HG02588 (cell line): ENCODE results near the gene FARS2.

Source experiments
- ATAC-seq: cut with Tn5 transposase; IDR thresholded peaks from one replicate; pipeline ENCODE4 v1.9.1; 2021; ENCODE audit warnings: mild to moderate bottlenecking, moderate library complexity; ENCODE audit not compliant: unreplicated experiment

Gene FARS2

GRCh38 chr6:5365436-5366195 lies 104.3 kb downstream of the FARS2 start:
- no peak for ATAC-seq

DNA sequence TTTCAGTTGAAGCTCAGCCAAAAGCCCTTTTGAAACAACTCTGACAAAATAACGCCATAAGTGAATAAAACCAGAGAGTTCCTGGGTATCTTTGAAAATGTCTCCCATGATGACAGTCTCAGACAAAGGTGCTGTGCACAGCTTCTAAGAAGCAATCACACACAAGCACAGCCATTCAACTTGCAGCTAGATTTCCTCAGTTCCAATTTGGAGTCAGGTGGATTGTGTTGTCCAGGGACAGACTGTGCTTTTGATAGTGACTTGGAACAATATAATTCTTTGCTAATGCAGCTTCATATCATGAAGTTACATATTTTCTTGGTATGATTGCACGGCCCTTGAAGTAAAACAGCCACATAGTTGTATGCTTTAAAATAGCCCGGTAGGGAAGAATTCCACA lies 105.6 kb downstream of the FARS2 start:
- ATAC-seq, result no peak

GRCh38 chr6:5367510-5367909 lies 106.2 kb downstream of the FARS2 start:
- no peak for ATAC-seq

- ATAC-seq, result no peak
These were observed 112.1 kb downstream of the FARS2 start for GRCh38 chr6:5373430-5373829.

DNA sequence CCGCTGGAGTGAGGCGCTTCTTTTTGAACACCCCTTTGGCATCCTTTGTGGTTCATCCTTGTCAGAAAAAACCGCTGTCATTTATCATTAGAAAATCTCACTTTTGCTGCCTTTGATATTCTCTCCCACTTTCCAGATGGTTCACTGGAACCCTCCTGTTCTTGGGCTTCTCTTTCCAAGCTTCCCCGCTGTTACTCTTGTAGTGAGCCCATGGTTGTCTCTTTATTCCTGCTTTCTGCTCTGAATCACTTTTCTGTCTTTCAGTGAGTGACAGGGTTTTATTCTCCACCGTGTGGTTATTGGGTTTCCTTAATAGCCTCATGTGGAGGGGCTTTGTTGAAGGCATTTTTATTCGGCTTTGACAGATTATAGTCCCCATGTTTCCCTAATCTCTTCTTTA lies 117.0 kb downstream of the FARS2 start:
- no peak for ATAC-seq

DNA sequence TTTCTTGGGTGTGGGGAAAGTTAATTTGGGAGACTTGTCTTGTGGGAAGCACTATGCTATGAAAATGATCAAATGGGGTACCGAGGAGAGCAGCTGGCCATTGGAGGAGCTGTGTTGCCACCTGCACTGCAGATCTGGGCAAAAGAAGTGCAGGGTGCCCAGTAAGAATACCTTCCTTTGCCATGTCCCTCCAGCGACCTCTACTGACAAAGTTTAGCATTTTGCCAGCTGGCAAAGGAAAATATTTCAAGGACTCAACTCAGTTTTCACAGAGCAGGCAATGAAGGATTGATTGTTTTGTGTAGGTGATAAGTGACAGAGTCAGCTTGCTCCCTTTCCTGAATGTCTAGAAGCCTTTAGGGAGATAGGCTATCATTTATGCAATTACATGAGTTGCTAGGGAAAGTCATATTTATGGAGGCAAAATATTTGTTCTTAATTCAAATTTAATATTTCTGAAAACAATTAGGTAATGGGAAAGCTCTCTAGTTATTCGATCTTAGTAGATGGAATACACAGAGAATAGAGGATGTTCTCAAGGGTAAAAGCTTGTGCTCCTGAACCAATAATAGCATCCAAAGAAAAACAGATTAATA lies 118.4 kb downstream of the FARS2 start:
- no peak for ATAC-seq

DNA sequence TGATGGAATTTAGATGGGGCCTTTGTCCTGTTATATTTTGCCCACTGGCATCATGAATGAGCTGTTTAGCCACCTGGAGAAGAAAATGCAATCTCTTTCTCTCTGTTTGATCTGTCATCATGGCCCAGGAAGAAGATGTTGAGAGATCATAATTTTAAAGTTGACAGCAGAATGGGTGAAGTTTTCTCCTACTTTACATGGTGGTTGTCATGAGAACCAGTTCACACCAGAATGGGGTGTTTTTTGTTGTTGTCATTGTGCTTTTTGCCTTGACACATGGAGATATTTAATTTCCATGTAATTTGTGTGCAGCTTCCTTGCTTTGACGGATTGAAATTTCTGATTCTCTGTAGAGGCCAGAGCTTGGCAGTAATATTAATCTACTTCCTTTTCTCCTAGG lies 122.5 kb downstream of the FARS2 start:
- ATAC-seq, result no peak

DNA sequence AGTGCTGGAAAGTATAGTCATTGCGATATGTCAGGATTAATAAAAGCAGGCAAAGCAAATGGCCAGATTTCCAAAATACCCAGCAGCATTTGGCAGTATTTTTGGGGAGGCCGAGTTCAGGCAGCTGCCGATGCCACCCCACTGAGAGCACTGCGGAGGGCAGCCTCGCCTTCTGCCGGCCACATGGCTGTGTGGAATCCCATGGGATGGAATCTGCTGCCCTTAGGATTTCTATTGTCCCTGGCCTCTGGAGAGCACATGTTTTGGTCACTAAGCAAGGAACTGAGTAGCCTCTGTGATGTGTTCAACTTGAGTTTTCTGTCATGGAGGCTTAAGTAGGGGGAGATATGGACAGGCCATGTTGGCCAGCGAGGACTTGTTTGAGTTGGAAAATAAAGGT lies 123.0 kb downstream of the FARS2 start:
- ATAC-seq, result no peak

DNA sequence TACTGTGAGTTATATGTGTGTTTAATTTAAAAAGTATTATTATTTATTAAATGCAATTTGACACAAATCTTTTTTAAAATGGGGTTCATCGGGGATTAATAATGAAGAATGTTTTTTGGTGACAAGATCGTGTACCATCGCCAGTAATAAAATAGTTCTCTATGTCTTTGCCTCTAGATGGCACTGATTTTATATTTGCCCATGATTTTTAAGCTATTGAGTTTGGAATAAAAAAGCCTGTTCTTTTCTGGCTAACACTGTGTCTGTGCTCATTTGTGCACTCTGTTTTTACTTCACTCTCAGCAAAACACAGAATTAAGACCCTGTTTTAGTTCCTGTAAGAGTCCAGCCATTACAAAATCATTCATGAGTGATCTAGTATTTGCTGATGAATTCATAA lies 127.0 kb downstream of the FARS2 start:
- no peak for ATAC-seq

GRCh38 chr6:5389086-5389745 lies 127.9 kb downstream of the FARS2 start:
- ATAC-seq, result no peak

DNA sequence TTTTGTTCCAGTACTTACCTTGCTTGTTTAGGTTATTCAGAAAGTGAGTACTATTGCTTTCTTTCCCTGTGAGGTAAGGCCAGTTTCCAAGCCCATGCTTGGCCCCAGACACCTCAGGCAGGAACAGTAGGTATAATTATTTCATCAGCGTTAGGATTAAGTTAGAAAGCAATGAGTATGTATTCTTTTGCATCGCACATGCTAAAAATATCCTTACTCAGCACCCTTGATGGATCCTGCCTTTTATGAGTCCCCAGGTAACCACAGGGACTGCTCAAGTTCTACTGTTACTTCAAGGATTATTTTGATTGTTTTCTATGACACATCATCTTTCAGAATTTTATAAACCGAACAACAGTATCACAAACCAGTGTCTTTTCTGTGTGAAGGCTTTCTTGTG lies 128.9 kb downstream of the FARS2 start:
- no peak for ATAC-seq

DNA sequence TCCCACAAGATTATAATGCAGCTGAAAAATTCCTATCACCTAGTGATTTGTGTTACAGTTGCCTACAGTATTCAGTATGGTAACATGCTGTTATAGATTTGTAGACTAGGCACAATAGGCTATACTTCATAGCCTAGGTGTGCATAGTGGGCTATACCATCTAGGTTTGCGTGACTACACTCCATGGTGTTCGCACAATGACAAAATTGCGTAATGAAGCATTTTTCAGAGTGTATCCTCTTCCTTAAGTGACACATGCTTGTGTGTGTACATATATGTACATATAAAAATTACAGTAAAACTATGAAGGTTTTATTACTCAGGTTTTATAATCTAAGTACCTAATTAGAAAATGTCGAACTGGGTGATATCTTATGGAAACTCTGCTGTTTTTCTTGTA lies 133.0 kb downstream of the FARS2 start:
- no peak for ATAC-seq

- ATAC-seq, result no peak
These were observed 134.4 kb downstream of the FARS2 start for GRCh38 chr6:5395719-5396118.

DNA sequence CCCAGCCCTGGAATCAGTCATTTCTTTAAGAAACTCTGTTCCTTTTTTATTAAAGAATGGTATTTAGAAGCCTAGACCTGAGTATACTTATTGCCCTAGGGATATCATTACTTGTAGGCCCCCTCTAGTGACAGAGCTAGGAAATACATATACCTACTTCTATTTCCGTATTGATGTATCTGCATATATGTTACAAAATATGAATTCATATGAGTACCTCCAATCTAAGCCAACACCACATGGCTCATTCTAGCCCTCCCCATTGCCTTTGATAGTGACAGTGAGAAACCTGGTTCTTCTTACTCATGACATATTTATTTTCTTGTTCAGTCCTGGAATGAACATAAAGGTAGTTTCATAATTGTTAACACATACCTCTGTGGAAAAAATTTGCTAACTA lies 137.2 kb downstream of the FARS2 start:
- ATAC-seq, result no peak

GRCh38 chr6:5399391-5399790 lies 138.1 kb downstream of the FARS2 start:
- ATAC-seq, result no peak

GRCh38 chr6:5401845-5402738 lies 140.8 kb downstream of the FARS2 start:
- no peak for ATAC-seq

DNA sequence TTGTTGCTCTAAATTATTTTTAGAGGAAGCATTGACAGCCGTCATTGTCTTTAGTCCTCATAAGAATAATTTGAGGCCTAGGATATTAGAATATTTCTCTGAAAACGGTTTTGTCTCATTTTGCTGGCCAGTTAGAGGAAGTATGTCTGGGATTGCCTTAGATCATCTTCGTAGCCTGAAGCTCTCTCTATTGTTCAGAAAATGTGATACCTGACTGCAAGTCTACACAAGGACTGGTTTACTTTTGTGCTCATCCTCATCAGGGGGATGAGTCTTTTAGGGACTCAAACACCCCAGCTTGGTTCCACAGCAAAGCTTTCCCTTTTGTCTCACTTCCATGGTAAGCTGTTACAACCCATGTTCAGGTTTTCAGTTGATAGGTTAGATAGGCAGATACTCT lies 141.8 kb downstream of the FARS2 start:
- no peak for ATAC-seq

DNA sequence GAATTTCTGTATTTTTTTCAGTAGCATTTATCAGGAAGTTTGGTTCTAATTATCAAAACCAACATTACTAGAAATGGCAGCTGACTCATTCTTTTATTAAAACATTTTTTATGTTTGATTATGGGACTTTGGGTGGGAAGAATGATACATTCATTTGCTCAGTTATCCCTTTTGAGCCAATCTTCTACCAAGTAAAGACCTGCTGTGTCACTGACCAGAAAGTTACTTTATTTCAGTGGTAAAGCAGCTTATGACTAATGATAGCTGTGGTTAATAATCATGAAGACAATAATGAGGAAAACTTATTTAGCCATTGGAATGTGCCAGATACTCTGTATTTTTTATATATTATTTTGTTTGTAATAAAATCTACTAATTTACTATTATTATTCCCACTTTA lies 142.3 kb downstream of the FARS2 start:
- ATAC-seq, result no peak

DNA sequence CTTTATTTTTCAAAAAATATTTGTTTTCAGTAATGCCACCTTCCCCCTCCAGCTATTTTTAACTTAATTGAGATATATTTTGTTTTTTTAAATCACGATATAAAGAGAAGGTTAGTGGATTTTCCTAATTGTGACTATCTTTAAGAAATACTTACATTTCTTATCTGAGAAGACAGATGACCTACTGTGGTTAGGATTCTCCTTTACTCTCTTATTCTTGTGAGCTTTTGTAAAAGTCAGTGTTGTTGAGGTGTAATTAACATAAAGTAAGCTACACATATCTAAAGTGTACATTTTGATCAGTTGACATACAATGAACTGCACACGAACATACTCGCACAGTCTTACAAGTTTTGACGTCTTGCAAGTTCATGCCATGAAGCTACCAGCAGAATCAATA lies 144.7 kb downstream of the FARS2 start:
- ATAC-seq, result no peak

DNA sequence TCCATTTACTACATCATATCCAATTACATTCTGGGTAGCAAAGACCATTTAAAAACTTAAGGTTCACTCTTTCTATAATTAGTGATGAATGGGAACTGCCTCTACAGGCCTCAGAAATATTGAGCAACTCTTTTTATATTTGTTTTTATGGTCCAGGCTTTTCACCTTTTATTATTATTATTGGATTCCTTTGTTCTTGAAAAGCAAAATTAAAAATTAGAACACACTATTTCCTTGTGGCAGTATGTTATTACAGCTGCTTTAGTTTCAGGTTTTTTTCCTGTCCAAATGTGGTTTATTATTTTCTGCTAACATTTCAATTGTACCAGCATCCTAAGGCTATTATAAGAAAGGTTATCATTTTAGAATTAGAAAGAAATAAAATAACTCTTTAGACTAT lies 150.1 kb downstream of the FARS2 start:
- ATAC-seq, result no peak

GRCh38 chr6:5412017-5412416 lies 150.7 kb downstream of the FARS2 start:
- ATAC-seq, result no peak
